ENCODE measurements around the gene CCDC170. TPM values are rescaled to one million over a fixed set of nuclear protein-coding genes. Genes with fewer than 3 reads are reported as not detected.

CCDC170 gene
- total RNA-seq, 1 experiment from 2014 or later: 0.12 TPM

- TF ChIP-seq CTCF (IDR thresholded peaks at IDR 0.05 in 2 of 3, conservative IDR thresholded peaks at IDR 0.05 in 1 of 3; ENCODE audit: borderline replicate concordance in 1 of 3, insufficient read depth in 1 of 3, low read depth in 2 of 3, low read length in 2 of 3): peak; percentile 51 to 82 (median 78); a peak in 5 of 6 replicates
- no peak for TF ChIP-seq EZH2 (IDR thresholded peaks at IDR 0.05)
- TF ChIP-seq EZH2phosphoT487 (IDR thresholded peaks at IDR 0.05; ENCODE audit: borderline replicate concordance): no peak
- TF ChIP-seq TCF7L2 (IDR thresholded peaks at IDR 0.05; ENCODE audit: borderline replicate concordance, extremely low read depth, insufficient read depth, insufficient read length): no peak
- no peak for TF ChIP-seq SP1 (IDR thresholded peaks at IDR 0.05; ENCODE audit: low read depth)
- no peak for TF ChIP-seq ELF1 (IDR thresholded peaks at IDR 0.05; ENCODE audit: borderline replicate concordance, low read depth)
- 0 out of 2 replicates have a peak, but pooled peaks have one; percentile 19 for TF ChIP-seq CBX3 (IDR thresholded peaks at IDR 0.05; ENCODE audit: low read depth)
- TF ChIP-seq ATF3 (IDR thresholded peaks at IDR 0.05): no peak
- TF ChIP-seq YY1 (IDR thresholded peaks at IDR 0.05; ENCODE audit: extremely low read depth, insufficient replicate concordance, low read depth, low read length): no peak
- no peak for TF ChIP-seq FOSL1 (IDR thresholded peaks at IDR 0.05; ENCODE audit: low read depth)
- no peak for TF ChIP-seq EGR1 (IDR thresholded peaks at IDR 0.05; ENCODE audit: low read depth)
- no peak for TF ChIP-seq ZFX (IDR thresholded peaks at IDR 0.05)
- TF ChIP-seq JUND (IDR thresholded peaks at IDR 0.05): no peak
- peak; percentile 60 for TF ChIP-seq RAD21 (IDR thresholded peaks at IDR 0.05; ENCODE audit: low read depth)
Measured at GRCh38 chr6:151647976-151648639, 154.3 kb downstream of the CCDC170 start (continued).
